Brain microvascular endothelial cell (primary cell): Measurements from ENCODE around the gene IL17B.
A peak's percentile ranks its signal among the peaks of the same experiment; 100 is the strongest.

Experiments used
- DNase-seq: peaks from one replicate; pipeline ENCODE4 v3.0.0-alpha.2; 2020
- H3K27ac ChIP-seq: fragments of 250-450 bp; sonication (Bioruptor Pico); 2 replicates; pipeline ENCODE4 v1.5.1; 2020; ENCODE audit warnings: mild to moderate bottlenecking, moderate library complexity
- H3K27me3 ChIP-seq: fragments of 250-450 bp; sonication (Bioruptor Pico); replicated peaks from 2 replicates; pipeline ENCODE4 v1.5.1; 2020; ENCODE audit warnings: mild to moderate bottlenecking
- H3K36me3 ChIP-seq: fragments of 250-450 bp; sonication (Bioruptor Pico); replicated peaks from 2 replicates; pipeline ENCODE4 v1.5.1; 2020; ENCODE audit warnings: mild to moderate bottlenecking
- H3K4me3 ChIP-seq: 2 replicates; pipeline ENCODE4 v1.5.1; 2011; ENCODE audit warnings: low read depth, mild to moderate bottlenecking, control low read depth, low read length, moderate library complexity
- CTCF ChIP-seq: IDR thresholded peaks from 2 replicates; pipeline ENCODE4 v1.5.1; 2011; ENCODE audit warnings: low read depth, mild to moderate bottlenecking, moderate library complexity, low read length, control low read depth, inconsistent platforms; ENCODE audit errors: missing control alignments
- in situ Hi-C: cut with HindIII; loops from 2 replicates; pipeline ENCODE4 v1.10.0; 2017; ENCODE audit warnings: low sequenced_read_pairs, low pct_ligation_motif_present

IL17B gene

GRCh38 chr5:149424371-149425315 is 45.6 kb upstream of the IL17B start:
- in situ Hi-C loops, result no loop called here
- Histone ChIP-seq H3K27ac (peak overlapping the region; percentile 85), H3K4me3 (peak overlapping the region; percentile 42), H3K27me3 (no peaks in the 10 kb centered on the region), H3K36me3 (peaks cover 78% of the 10 kb centered on the region)
- no peak for TF ChIP-seq CTCF
- no peak for DNase-seq

- H3K4me3 ChIP-seq, result peak overlapping the region; percentile 42
- peak overlapping the region; percentile 85 for H3K27ac ChIP-seq
- DNase-seq, result peak; percentile 84
- no peaks in the 10 kb centered on the region for H3K27me3 ChIP-seq
- no peak for TF ChIP-seq CTCF
- in situ Hi-C loops, result no loop called here
- peaks cover 75% of the 10 kb centered on the region for H3K36me3 ChIP-seq
Observed at GRCh38 chr5:149423794-149424268, 44.7 kb upstream of the IL17B start.

GRCh38 chr5:149423049-149423793 is 44.1 kb upstream of the IL17B start:
- H3K4me3 ChIP-seq, result no peak overlapping the region
- in situ Hi-C loops, result no loop called here
- H3K27me3 ChIP-seq, result no peaks in the 10 kb centered on the region
- peak overlapping the region; percentile 85 for H3K27ac ChIP-seq
- no peak for DNase-seq
- peaks cover 74% of the 10 kb centered on the region for H3K36me3 ChIP-seq
- no peak for TF ChIP-seq CTCF

- in situ Hi-C loops, result no loop called here
- H3K4me3 ChIP-seq, result no peak overlapping the region
- H3K36me3 ChIP-seq, result peaks cover 76% of the 10 kb centered on the region
- TF ChIP-seq CTCF, result no peak
- H3K27ac ChIP-seq, result peak overlapping the region; percentile 85
- DNase-seq, result peak; percentile 76
- no peaks in the 10 kb centered on the region for H3K27me3 ChIP-seq
Observed at GRCh38 chr5:149422366-149423048, 43.4 kb upstream of the IL17B start.

- TF ChIP-seq CTCF, result no peak
- in situ Hi-C loops, result no loop called here
- peak overlapping the region; percentile 85 for H3K27ac ChIP-seq
- peaks cover 77% of the 10 kb centered on the region for H3K36me3 ChIP-seq
- DNase-seq, result no peak
- no peak overlapping the region for H3K4me3 ChIP-seq
- no peaks in the 10 kb centered on the region for H3K27me3 ChIP-seq
Observed at GRCh38 chr5:149421834-149422233, 42.7 kb upstream of the IL17B start.
